Parathyroid adenoma (tissue), 2 donors: ENCODE results near the gene RESP18.
"Not testable (repeated sequence)": the region's sequence is repeated elsewhere in the genome, so short reads cannot be mapped to it uniquely, and the experiment has no call there.

Experiments used
- H2AFZ ChIP-seq: fragments of 300-600 bp; sonication (generic); one replicate; pipeline ENCODE4 v1.7.0; 2017; ENCODE audit warnings: antibody characterized with exemption, mild to moderate bottlenecking
- H3K27ac ChIP-seq: fragments of 300-600 bp; sonication (generic); one replicate; pipeline ENCODE4 v1.7.0; 2017
- H3K27me3 ChIP-seq: fragments of 300-600 bp; sonication (generic); one replicate; pipeline ENCODE4 v1.7.0; 2017; ENCODE audit warnings: low read length; ENCODE audit not compliant: control insufficient read depth, insufficient read depth
- H3K36me3 ChIP-seq: fragments of 300-600 bp; sonication (generic); one replicate; pipeline ENCODE4 v1.7.0; 2017; ENCODE audit warnings: low read length; ENCODE audit not compliant: control insufficient read depth, insufficient read depth
- H3K4me1 ChIP-seq: fragments of 300-600 bp; sonication (generic); one replicate; pipeline ENCODE4 v1.7.0; 2017; ENCODE audit warnings: control low read depth
- H3K4me2 ChIP-seq: fragments of 300-600 bp; sonication (generic); one replicate; pipeline ENCODE4 v1.7.0; 2017; ENCODE audit warnings: low read length
- H3K4me3 ChIP-seq: fragments of 300-600 bp; sonication (generic); one replicate; pipeline ENCODE4 v1.7.0; 2017; ENCODE audit warnings: low read depth, low read length
- H3K79me2 ChIP-seq: fragments of 300-600 bp; sonication (generic); one replicate; pipeline ENCODE4 v1.7.0; 2017; ENCODE audit warnings: control low read depth
- H3K9ac ChIP-seq: fragments of 300-600 bp; sonication (generic); one replicate; pipeline ENCODE4 v1.7.0; 2017; ENCODE audit warnings: mild to moderate bottlenecking
- H3K9me3 ChIP-seq: fragments of 300-600 bp; sonication (generic); one replicate; pipeline ENCODE4 v1.7.0; 2017; ENCODE audit warnings: low read length; ENCODE audit not compliant: control insufficient read depth
- CTCF ChIP-seq: fragments of 300-600 bp; sonication (generic); IDR thresholded peaks from one replicate; pipeline ENCODE4 v1.7.0; 2017; ENCODE audit warnings: antibody characterized with exemption, mild to moderate bottlenecking
- donor health status: primary hyperparathyroidism.

The RESP18 gene

GRCh38 chr2:219327719-219328118 is 4.8 kb downstream of the RESP18 start:
- Histone ChIP-seq H3K4me2 (no peak overlapping the region), H3K9me3 (no peaks in the 10 kb centered on the region), H3K27me3 (peaks cover 4% of the 10 kb centered on the region), H3K36me3 (no peaks in the 10 kb centered on the region), H3K27ac (no peak overlapping the region), H3K9ac (no peak overlapping the region), H3K4me3 (no peak overlapping the region), H3K79me2 (no peaks in the 10 kb centered on the region), H2AFZ (no peak overlapping the region), H3K4me1 (no peaks in the 10 kb centered on the region)
- TF ChIP-seq CTCF: no peak

GRCh38 chr2:219325657-219326315 is 6.8 kb downstream of the RESP18 start:
- no peaks in the 10 kb centered on the region for H3K9me3 ChIP-seq
- H3K27me3 ChIP-seq: no peaks in the 10 kb centered on the region
- no peak overlapping the region for H3K27ac ChIP-seq
- no peak overlapping the region for H2AFZ ChIP-seq
- H3K4me3 ChIP-seq: no peak overlapping the region
- H3K36me3 ChIP-seq: no peaks in the 10 kb centered on the region
- no peak for TF ChIP-seq CTCF
- H3K79me2 ChIP-seq: no peaks in the 10 kb centered on the region
- no peak overlapping the region for H3K9ac ChIP-seq
- H3K4me2 ChIP-seq: no peak overlapping the region
- no peaks in the 10 kb centered on the region for H3K4me1 ChIP-seq

- TF ChIP-seq CTCF: no peak
- H3K36me3 ChIP-seq: no peaks in the 10 kb centered on the region
- no peak overlapping the region for H3K4me3 ChIP-seq
- no peaks in the 10 kb centered on the region for H3K27me3 ChIP-seq
- H3K4me2 ChIP-seq: no peak overlapping the region
- H3K27ac ChIP-seq: no peak overlapping the region
- no peak overlapping the region for H3K9ac ChIP-seq
- no peak overlapping the region for H2AFZ ChIP-seq
- no peaks in the 10 kb centered on the region for H3K9me3 ChIP-seq
- no peaks in the 10 kb centered on the region for H3K79me2 ChIP-seq
- H3K4me1 ChIP-seq: no peaks in the 10 kb centered on the region
Observed at GRCh38 chr2:219325136-219325535, 7.4 kb downstream of the RESP18 start.

- H3K4me1 ChIP-seq: no peaks in the 10 kb centered on the region
- no peaks in the 10 kb centered on the region for H3K27me3 ChIP-seq
- H3K36me3 ChIP-seq: no peaks in the 10 kb centered on the region
- no peak overlapping the region for H3K4me2 ChIP-seq
- no peaks in the 10 kb centered on the region for H3K79me2 ChIP-seq
- no peak overlapping the region for H3K4me3 ChIP-seq
- H3K9me3 ChIP-seq: no peaks in the 10 kb centered on the region
- no peak overlapping the region for H2AFZ ChIP-seq
- no peak overlapping the region for H3K27ac ChIP-seq
- H3K9ac ChIP-seq: no peak overlapping the region
- no peak for TF ChIP-seq CTCF
Observed at GRCh38 chr2:219323434-219323833, 9.1 kb downstream of the RESP18 start.

- no peaks in the 10 kb centered on the region for H3K79me2 ChIP-seq
- no peak overlapping the region for H3K4me3 ChIP-seq
- no peak overlapping the region for H2AFZ ChIP-seq
- no peak overlapping the region for H3K4me2 ChIP-seq
- H3K9me3 ChIP-seq: no peaks in the 10 kb centered on the region
- no peaks in the 10 kb centered on the region for H3K36me3 ChIP-seq
- no peak for TF ChIP-seq CTCF
- H3K4me1 ChIP-seq: no peaks in the 10 kb centered on the region
- no peaks in the 10 kb centered on the region for H3K27me3 ChIP-seq
- H3K9ac ChIP-seq: no peak overlapping the region
- H3K27ac ChIP-seq: no peak overlapping the region
Observed at GRCh38 chr2:219314804-219315468, 17.6 kb downstream of the RESP18 start.

- H3K27me3 ChIP-seq, H3K27ac ChIP-seq, H3K79me2 ChIP-seq: not testable (repeated sequence)
Observed at GRCh38 chr2:219312683-219313263, 19.8 kb downstream of the RESP18 start.

More at GRCh38 chr2:219312683-219313263, 19.8 kb downstream of the RESP18 start:
- not testable (repeated sequence) for H3K4me2 ChIP-seq, H3K4me1 ChIP-seq, H3K9me3 ChIP-seq, H3K9ac ChIP-seq, H3K4me3 ChIP-seq, H2AFZ ChIP-seq, H3K36me3 ChIP-seq
